ENCODE results near the gene MBTPS1. TPM values are rescaled to one million over a fixed set of nuclear protein-coding genes. Genes with fewer than 3 reads are reported as not detected.

MBTPS1 gene
- total and polyA plus RNA-seq, 9 of the 15 experiments (the other 6 are each of a cell fraction or from before 2014, with no cell fraction given): 2.8 to 57.6 (median 43.8) TPM

GRCh38 chr16:84107921-84108320 is 8.8 kb downstream of the MBTPS1 start (continued):
- no peak for TF ChIP-seq ZFPM2 (CRISPR knock-in tag; IDR thresholded peaks at IDR 0.05)

GRCh38 chr16:84105948-84106740 is 10.6 kb downstream of the MBTPS1 start:
- no peak overlapping the region for H2AFZ ChIP-seq (ENCODE audit: low read depth, low read length)
- ATAC-seq (no peak), FAIRE-seq (no peak), DNase-seq (ENCODE audit: extremely low read depth in 1 of 4, low spot score in 3 of 4) (no peak)
- no peak overlapping the region for H3K4me2 ChIP-seq (ENCODE audit: insufficient read depth, low read length)
- no peak overlapping the region for H3K27ac ChIP-seq (ENCODE audit: extremely low read depth, low read depth, low read length)
- in situ Hi-C loops (cut with MboI) (no loop called here), intact Hi-C loops (cut with micrococcal nuclease) (no loop called here)
- H3K27me3 ChIP-seq (ENCODE audit: control insufficient read depth in 2 of 2, insufficient read depth in 2 of 2, low read length in 2 of 2): no peaks in the 10 kb centered on the region
- no peak overlapping the region for H3K9ac ChIP-seq (ENCODE audit: insufficient read depth in 1 of 2, low read depth in 2 of 2, low read length in 2 of 2)
- ChIA-PET POLR2A (interaction anchor here (0.7 to 3.6 kb wide), 5 partner anchors 9 to 388 kb away, joined by 3 to 32 read pairs (median 5); partner anchors contain the start of gene MBTPS1), CTCF (ENCODE audit: low intra/inter-chr PET ratio) (no interaction called here)
- H3K79me2 ChIP-seq (ENCODE audit: control insufficient read depth, insufficient read depth, low read length): peaks cover 72% of the 10 kb centered on the region
- H3K4me1 ChIP-seq (replicated peaks in 1 of 2; ENCODE audit: control insufficient read depth in 2 of 2, insufficient read depth in 2 of 2, low read length in 2 of 2): no peaks in the 10 kb centered on the region
- peaks cover 20% of the 10 kb centered on the region for H4K20me1 ChIP-seq (replicated peaks; ENCODE audit: control insufficient read depth, insufficient read depth, low read length)
- peaks cover 33% of the 10 kb centered on the region; the same call in 2 of the 3 replicates for H3K36me3 ChIP-seq (ENCODE audit: control insufficient read depth, insufficient read depth, low read length)
- WGBS (ENCODE audit: insufficient coverage, low coverage, missing lambda C conversion rate): 81% methylated on average over 13 of the region's 13 CpGs
- H3K9me1 ChIP-seq (ENCODE audit: control insufficient read depth, insufficient read depth, low read length): no peaks in the 10 kb centered on the region
- BruUV-seq (replicated peaks): no TSS peak
- no peaks in the 10 kb centered on the region for H3K9me3 ChIP-seq (replicated peaks; ENCODE audit: control insufficient read depth, insufficient read depth, low read depth, low read length)
- no peak overlapping the region for H3K4me3 ChIP-seq
- no peak for TF ChIP-seq ATF6 (CRISPR knock-in tag; IDR thresholded peaks at IDR 0.05)
- no peak for TF ChIP-seq ZNF316 (IDR thresholded peaks at IDR 0.05)
- TF ChIP-seq DIDO1 (tag; IDR thresholded peaks at IDR 0.05; ENCODE audit: low read depth): no peak
- no peak for TF ChIP-seq FOXJ2 (tag; IDR thresholded peaks at IDR 0.05)
- TF ChIP-seq GTF3C2 (IDR thresholded peaks at IDR 0.05; ENCODE audit: borderline replicate concordance, extremely low read depth, insufficient read length): no peak
- no peak for TF ChIP-seq ZNF436 (CRISPR knock-in tag; IDR thresholded peaks at IDR 0.05)
